Cardiac fibroblast (primary cell): ENCODE measurements around the gene SAT1.

Experiments used
- DNase-seq, 2 donors: peaks; one replicate each; pipeline versions ENCODE4 v3.0.0 to v3.0.0-alpha.2; 2010; ENCODE audit warnings: low read depth in 2 of 2
- H3K4me3 ChIP-seq, 2 donors: replicated peaks in 1 of 2; 1 replicate in 1 of 2; 2 replicates in 1 of 2; pipeline ENCODE4 v1.5.1; 2011; ENCODE audit warnings: low read depth in 2 of 2, low read length in 2 of 2, mild to moderate bottlenecking in 2 of 2, moderate library complexity in 1 of 2
- CTCF ChIP-seq: IDR thresholded peaks from one replicate; pipeline ENCODE4 v1.5.1; 2011; ENCODE audit warnings: low read depth, mild to moderate bottlenecking, low read length, inconsistent platforms

Gene SAT1

GRCh38 chrX:23792861-23793553 lies 10.0 kb downstream of the SAT1 start:
- H3K4me3 ChIP-seq, result no peak overlapping the region
- no peak for TF ChIP-seq CTCF
- peak in 1 of 2 donors; percentile 12 for DNase-seq

GRCh38 chrX:23795221-23795620 lies 12.2 kb downstream of the SAT1 start:
- H3K4me3 ChIP-seq, result no peak overlapping the region
- no peak for TF ChIP-seq CTCF
- DNase-seq, result no peak

GRCh38 chrX:23797371-23798128 lies 14.6 kb downstream of the SAT1 start:
- H3K4me3 ChIP-seq, result no peak overlapping the region
- peak in 1 of 2 donors; percentile 10 for DNase-seq
- no peak for TF ChIP-seq CTCF

GRCh38 chrX:23799469-23800065 lies 16.6 kb downstream of the SAT1 start:
- no peak overlapping the region for H3K4me3 ChIP-seq
- peak; percentile 51 to 80 for DNase-seq
- no peak for TF ChIP-seq CTCF

GRCh38 chrX:23802431-23802830 lies 19.5 kb downstream of the SAT1 start:
- DNase-seq, result peak in 1 of 2 donors; percentile 43
- TF ChIP-seq CTCF, result no peak
- no peak overlapping the region for H3K4me3 ChIP-seq

GRCh38 chrX:23803931-23804381 lies 21.0 kb downstream of the SAT1 start:
- TF ChIP-seq CTCF, result no peak
- DNase-seq, result peak; percentile 82 to 94
- H3K4me3 ChIP-seq, result no peak overlapping the region
